Right renal pelvis (tissue), 4 donors: ENCODE data around the gene KCNAB2. TPM values are rescaled to one million over a fixed set of nuclear protein-coding genes. Genes with fewer than 3 reads are reported as not detected.
"Not testable (repeated sequence)": the region's sequence is repeated elsewhere in the genome, so short reads cannot be mapped to it uniquely, and the experiment has no call there.

Source experiments
- DNase-seq, 4 donors: peaks; one replicate each; pipeline ENCODE4 v3.0.0-alpha.2; 2013; ENCODE audit warnings: low read depth in 4 of 4, low spot score in 3 of 4, missing footprints in 1 of 4
- polyA plus RNA-seq, 4 donors: library from polyadenylated mRNA; unstranded; fragments of 120-200 nt; gene quantifications; one replicate each; pipeline ENCODE4 v1.2.1, GENCODE V29; 2013; ENCODE audit not compliant: insufficient read length in 4 of 4

Gene KCNAB2
- polyA plus RNA-seq, 4 donors, result 3.6 to 5.6 (median 4.8) TPM

GRCh38 chr1:6009120-6010040 lies 36.3 kb upstream of the KCNAB2 start:
- no peak for DNase-seq

- no peak for DNase-seq
These were observed 35.1 kb upstream of the KCNAB2 start for GRCh38 chr1:6010554-6010953.

- DNase-seq, result no peak
These were observed 34.3 kb upstream of the KCNAB2 start for GRCh38 chr1:6011161-6011945.

- DNase-seq, result no peak
These were observed 33.8 kb upstream of the KCNAB2 start for GRCh38 chr1:6011946-6012258.

- DNase-seq, result no peak
These were observed 33.0 kb upstream of the KCNAB2 start for GRCh38 chr1:6012529-6013318.

GRCh38 chr1:6013491-6013890 lies 32.2 kb upstream of the KCNAB2 start:
- DNase-seq, result no peak

GRCh38 chr1:6014130-6014999 lies 31.3 kb upstream of the KCNAB2 start:
- DNase-seq, result no peak

GRCh38 chr1:6016191-6016865 lies 29.4 kb upstream of the KCNAB2 start:
- no peak for DNase-seq

- not testable (repeated sequence) for DNase-seq
These were observed 28.0 kb upstream of the KCNAB2 start for GRCh38 chr1:6017654-6018053.

GRCh38 chr1:6019166-6019845 lies 26.4 kb upstream of the KCNAB2 start:
- no peak for DNase-seq

- no peak for DNase-seq
These were observed 23.5 kb upstream of the KCNAB2 start for GRCh38 chr1:6022193-6022592.

GRCh38 chr1:6023346-6023745 lies 22.3 kb upstream of the KCNAB2 start:
- no peak for DNase-seq

GRCh38 chr1:6024376-6024775 lies 21.3 kb upstream of the KCNAB2 start:
- DNase-seq, result no peak

GRCh38 chr1:6025269-6026094 lies 20.2 kb upstream of the KCNAB2 start:
- DNase-seq, result no peak

GRCh38 chr1:6026095-6026809 lies 19.4 kb upstream of the KCNAB2 start:
- DNase-seq, result no peak

GRCh38 chr1:6027591-6027990 lies 18.1 kb upstream of the KCNAB2 start:
- DNase-seq, result no peak

- DNase-seq, result no peak
These were observed 17.4 kb upstream of the KCNAB2 start for GRCh38 chr1:6028042-6028850.
